GM13977 (cell line): ENCODE results near the gene DNAJC15.

Experiments used
- DNase-seq: peaks from one replicate; pipeline ENCODE4 v3.0.0; 2012; ENCODE audit warnings: low spot score
- CTCF ChIP-seq: IDR thresholded peaks from 2 replicates; pipeline ENCODE4 v1.5.1; 2012; ENCODE audit warnings: mild to moderate bottlenecking, control low read depth; ENCODE audit not compliant: insufficient read depth; ENCODE audit errors: extremely low read depth, missing control alignments
- in situ Hi-C: fragments of 300-500 bp; cut with MboI; formaldehyde crosslinking; loops from one replicate; pipeline ENCODE4 v1.12.0; 2022; ENCODE audit warnings: low sequenced_read_pairs, low pct_unique_long_range_greater_than_20kb, mixed read lengths, inconsistent platforms; ENCODE audit not compliant: unreplicated experiment

DNAJC15 gene

GRCh38 chr13:43088093-43088511, 64.7 kb downstream of the DNAJC15 start:
- DNase-seq = peak; percentile 17
- in situ Hi-C loops = loop anchor here (25.0 kb wide), 1 partner anchor 724 kb away; no protein-coding TSS in a partner anchor
- no peak for TF ChIP-seq CTCF

- no peak for DNase-seq
- TF ChIP-seq CTCF = no peak
- in situ Hi-C loops = loop anchor here (25.0 kb wide), 1 partner anchor 722 kb away; no protein-coding TSS in a partner anchor
These were observed 66.6 kb downstream of the DNAJC15 start for GRCh38 chr13:43089912-43090498.

GRCh38 chr13:43094901-43095300, 71.5 kb downstream of the DNAJC15 start:
- peak; percentile 36 for DNase-seq
- in situ Hi-C loops = loop anchor here (25.0 kb wide), 1 partner anchor 717 kb away; no protein-coding TSS in a partner anchor
- no peak for TF ChIP-seq CTCF

- in situ Hi-C loops = loop anchor here (25.0 kb wide), 1 partner anchor 716 kb away; no protein-coding TSS in a partner anchor
- no peak for DNase-seq
- TF ChIP-seq CTCF = no peak
These were observed 72.7 kb downstream of the DNAJC15 start for GRCh38 chr13:43095771-43096719.

- no peak for DNase-seq
- in situ Hi-C loops = no loop called here
- TF ChIP-seq CTCF = no peak
These were observed 77.3 kb downstream of the DNAJC15 start for GRCh38 chr13:43100667-43101066.

- in situ Hi-C loops = no loop called here
- no peak for TF ChIP-seq CTCF
- DNase-seq = no peak
These were observed 78.9 kb downstream of the DNAJC15 start for GRCh38 chr13:43102304-43102703.
